Esophagus squamous epithelium (tissue), 5 donors: ENCODE results near the gene YAF2. TPM values are rescaled to one million over a fixed set of nuclear protein-coding genes. Genes with fewer than 3 reads are reported as not detected.

Experiments
- DNase-seq: peaks from one replicate; lab custom pipeline; 2025; lab: John Stamatoyannopoulos, UW
- H3K27ac ChIP-seq, 4 donors: fragments of 200-600 bp; sonication (generic); one replicate each; pipeline ENCODE4 v1.5.1; 2016 to 2019; ENCODE audit warnings: mild to moderate bottlenecking in 1 of 4
- H3K27me3 ChIP-seq, 4 donors: fragments of 200-600 bp; sonication (generic); 1 replicate in 3 of 4; 2 replicates in 1 of 4; pipeline versions ENCODE4 v1.5.1 to v1.6.0; 2017 to 2021; ENCODE audit warnings: antibody characterized with exemption in 1 of 4
- H3K36me3 ChIP-seq, 3 donors: fragments of 200-600 bp; sonication (generic); one replicate each; pipeline ENCODE4 v1.5.1; 2016 to 2019
- H3K4me1 ChIP-seq, 3 donors: fragments of 200-600 bp; sonication (generic); one replicate each; pipeline ENCODE4 v1.5.1; 2017 to 2019
- H3K4me3 ChIP-seq, 4 donors: fragments of 200-600 bp; sonication (generic); 1 replicate in 3 of 4; 2 replicates in 1 of 4; pipeline ENCODE4 v1.5.1; 2016 to 2019; ENCODE audit warnings: mild to moderate bottlenecking in 2 of 4, moderate library complexity in 1 of 4
- H3K9me3 ChIP-seq, 3 donors: fragments of 200-600 bp; sonication (generic); one replicate each; pipeline ENCODE4 v1.5.1; 2016 to 2019
- CTCF ChIP-seq, 6 experiments: fragments of 450-650 bp in 4 of 6; fragments of 200-600 bp in 2 of 6; sonication (generic) in 2 of 6; IDR thresholded peaks; one replicate each; pipeline ENCODE4 v1.5.1; 2016 to 2019; ENCODE audit warnings: antibody characterized with exemption in 6 of 6, mild to moderate bottlenecking in 4 of 6, moderate library complexity in 4 of 6
- POLR2A ChIP-seq, 4 donors: fragments of 450-650 bp; IDR thresholded peaks; one replicate each; pipeline ENCODE4 v1.6.1; 2017; ENCODE audit warnings: antibody characterized with exemption in 4 of 4, mild to moderate bottlenecking in 4 of 4, moderate library complexity in 3 of 4
- WGBS, 2 donors: methylation state at CpG; one replicate each; pipeline ENCODE4 v1.1.5; 2018; 5-methylcytosine and 5-hydroxymethylcytosine counted together
- intact Hi-C: fragments of 100-400 bp; cut with DNase I; formaldehyde crosslinking; loops from one replicate; pipeline ENCODE4 v1.15.0; 2022
- total RNA-seq, 4 donors: library from RNA; depleted of rRNA; stranded (reverse); fragments of >200 nt; gene quantifications; one replicate each; pipeline ENCODE4 v1.1.0, GENCODE V29; 2016
- donor health status: DM: yes; HTN: yes; CAD: no.

Gene YAF2
- total RNA-seq, 4 donors from 2014 or later: 4.9 to 25.2 (median 12.4) TPM

GRCh38 chr12:42125388-42125767 lies 112.7 kb downstream of the YAF2 start:
- 28 to 33% methylated on average over 1 of the region's 1 CpG for WGBS, 2 donors
- H3K27me3 ChIP-seq: no peaks in the 10 kb centered on the region
- no peak for TF ChIP-seq CTCF (IDR thresholded peaks at IDR 0.05)
- TF ChIP-seq POLR2A (IDR thresholded peaks at IDR 0.05): no peak
- intact Hi-C loops: loop anchor here (5.0 kb wide), 1 partner anchor 207 kb away; no protein-coding TSS in a partner anchor
- no peak overlapping the region for H3K27ac ChIP-seq
- no peak overlapping the region for H3K4me3 ChIP-seq
- no peak for DNase-seq
- no peaks in the 10 kb centered on the region for H3K36me3 ChIP-seq
- H3K4me1 ChIP-seq: peaks cover under 1 to 29% (median 8%) of the 10 kb centered on the region in 3 donors
- no peaks in the 10 kb centered on the region for H3K9me3 ChIP-seq

- Histone ChIP-seq H3K4me1 (peaks cover 0 to 24% (median 8%) of the 10 kb centered on the region in 3 donors), H3K36me3 (no peaks in the 10 kb centered on the region), H3K27me3 (no peaks in the 10 kb centered on the region), H3K27ac (no peak overlapping the region), H3K4me3 (no peak overlapping the region), H3K9me3 (no peaks in the 10 kb centered on the region)
- no peak for DNase-seq
- intact Hi-C loops: loop anchor here (5.0 kb wide), 1 partner anchor 207 kb away; no protein-coding TSS in a partner anchor
- no peak for TF ChIP-seq POLR2A (IDR thresholded peaks at IDR 0.05)
- no peak for TF ChIP-seq CTCF (IDR thresholded peaks at IDR 0.05)
- WGBS, 2 donors: 52% methylated on average over 5 of the region's 5 CpGs
Observed at GRCh38 chr12:42124764-42125387, 113.2 kb downstream of the YAF2 start.

- intact Hi-C loops: no loop called here
- Histone ChIP-seq H3K36me3 (peaks cover 0 to 22% (median 0%) of the 10 kb centered on the region in 3 donors), H3K4me1 (peaks cover 0 to 8% (median 0%) of the 10 kb centered on the region in 3 donors), H3K9me3 (no peaks in the 10 kb centered on the region), H3K27ac (no peak overlapping the region), H3K4me3 (no peak overlapping the region), H3K27me3 (no peaks in the 10 kb centered on the region)
- DNase-seq: no peak
- WGBS, 2 donors: 53% methylated on average over 2 of the region's 2 CpGs
- no peak for TF ChIP-seq CTCF (IDR thresholded peaks at IDR 0.05)
- TF ChIP-seq POLR2A (IDR thresholded peaks at IDR 0.05): no peak
Observed at GRCh38 chr12:42119085-42119633, 118.9 kb downstream of the YAF2 start.

GRCh38 chr12:42118136-42118879 lies 119.7 kb downstream of the YAF2 start:
- Histone ChIP-seq H3K9me3 (no peaks in the 10 kb centered on the region), H3K4me3 (no peak overlapping the region), H3K4me1 (peaks cover 0 to 8% (median 0%) of the 10 kb centered on the region in 3 donors), H3K27ac (no peak overlapping the region), H3K36me3 (peaks cover 0 to 22% (median 0%) of the 10 kb centered on the region in 3 donors), H3K27me3 (no peaks in the 10 kb centered on the region)
- WGBS, 2 donors: 83 to 86% methylated on average over 5 of the region's 5 CpGs
- TF ChIP-seq POLR2A (IDR thresholded peaks at IDR 0.05) (no peak), CTCF (IDR thresholded peaks at IDR 0.05) (no peak)
- intact Hi-C loops: no loop called here
- DNase-seq: no peak

GRCh38 chr12:42109031-42109430 lies 129.0 kb downstream of the YAF2 start:
- H3K36me3 ChIP-seq: peaks cover 0 to 49% (median 0%) of the 10 kb centered on the region in 3 donors
- 96 to 99% methylated on average over 3 of the region's 3 CpGs for WGBS, 2 donors
- H3K27me3 ChIP-seq: no peaks in the 10 kb centered on the region
- no peak overlapping the region for H3K27ac ChIP-seq
- no peaks in the 10 kb centered on the region for H3K4me1 ChIP-seq
- TF ChIP-seq CTCF (IDR thresholded peaks at IDR 0.05): no peak
- TF ChIP-seq POLR2A (IDR thresholded peaks at IDR 0.05): no peak
- DNase-seq: no peak
- peaks cover 0 to 10% (median 0%) of the 10 kb centered on the region in 3 donors for H3K9me3 ChIP-seq
- no peak overlapping the region for H3K4me3 ChIP-seq
- intact Hi-C loops: no loop called here
